Measurements from ENCODE around the gene CCDC174.

The CCDC174 gene

DNA sequence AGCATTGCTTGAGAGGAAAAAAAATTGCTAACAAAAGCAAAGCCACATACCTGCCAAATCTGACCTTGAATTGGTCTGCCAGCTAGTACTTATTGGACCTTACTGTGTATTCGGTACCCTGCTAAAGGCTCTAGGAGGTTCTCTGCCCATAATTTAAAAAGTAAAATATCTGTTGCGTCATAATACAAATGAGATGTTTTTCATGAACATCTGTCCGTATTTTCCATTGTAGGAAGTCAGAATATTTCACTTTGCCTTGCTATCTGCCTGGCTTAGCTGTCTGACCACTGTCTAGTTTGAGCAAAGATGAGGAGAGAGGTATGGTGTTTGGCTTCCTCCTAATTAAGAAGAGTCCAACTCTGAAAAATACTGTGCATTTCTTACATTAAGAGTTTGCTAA lies 12.6 kb downstream of the CCDC174 start:
- Histone ChIP-seq H3K36me3 (peaks cover 25% of the 10 kb centered on the region), H3K4me3 (ENCODE audit: low read depth, low read length) (no peak overlapping the region), H3K27me3 (no peaks in the 10 kb centered on the region), H3K9me3 (no peaks in the 10 kb centered on the region), H3K4me1 (no peaks in the 10 kb centered on the region)
- DNase-seq, result no peak
- TF ChIP-seq CTCF (IDR thresholded peaks at IDR 0.05; ENCODE audit: low read depth, low read length), result no peak

- H3K4me3 ChIP-seq (ENCODE audit: low read depth, low read length), result no peak overlapping the region
- no peak for TF ChIP-seq CTCF (IDR thresholded peaks at IDR 0.05; ENCODE audit: low read depth, low read length)
- H3K36me3 ChIP-seq, result peaks cover 14% of the 10 kb centered on the region
- no peaks in the 10 kb centered on the region for H3K9me3 ChIP-seq
- no peak for DNase-seq
- no peaks in the 10 kb centered on the region for H3K4me1 ChIP-seq
- H3K27me3 ChIP-seq, result no peaks in the 10 kb centered on the region
Observed at GRCh38 chr3:14672588-14672987, 21.0 kb downstream of the CCDC174 start.

DNA sequence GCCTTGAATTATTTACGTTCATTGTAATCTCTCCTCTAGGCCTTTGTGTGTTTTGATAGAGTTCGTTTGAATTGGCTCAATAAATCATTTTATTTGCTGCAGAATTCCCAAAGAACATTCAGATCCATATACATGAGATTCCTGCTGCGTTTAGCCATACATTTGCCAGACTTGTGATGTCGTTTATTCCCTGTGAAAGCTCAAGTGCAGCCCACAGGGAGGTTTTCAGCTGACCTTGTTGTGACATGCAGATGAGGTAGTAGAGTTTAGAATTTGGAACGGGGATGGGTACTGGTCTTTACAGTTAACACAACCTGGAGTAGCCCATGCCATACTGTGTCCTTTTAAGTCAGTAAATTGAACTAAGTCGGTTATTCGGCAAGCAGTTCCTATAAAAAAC lies 23.3 kb downstream of the CCDC174 start, which contains the start of gene C3orf20:
Gene C3orf20, plus strand, starts transcription at position 301 of the 400 bp plus-strand sequence. CDS start 7,573 bp downstream, outside the sequence.
- Histone ChIP-seq H3K4me3 (ENCODE audit: low read depth, low read length) (no peak within 1 kb of the TSS), H3K9me3 (no peaks in the 10 kb centered on the region), H3K27me3 (no peaks in the 10 kb centered on the region), H3K36me3 (no peaks in the 10 kb centered on the region), H3K4me1 (no peaks in the 10 kb centered on the region)
- no peak for DNase-seq
- TF ChIP-seq CTCF (IDR thresholded peaks at IDR 0.05; ENCODE audit: low read depth, low read length), result no peak

- no peak for TF ChIP-seq CTCF (IDR thresholded peaks at IDR 0.05; ENCODE audit: low read depth, low read length)
- Histone ChIP-seq H3K4me1 (no peaks in the 10 kb centered on the region), H3K27me3 (no peaks in the 10 kb centered on the region), H3K9me3 (no peaks in the 10 kb centered on the region), H3K36me3 (no peaks in the 10 kb centered on the region), H3K4me3 (ENCODE audit: low read depth, low read length) (no peak overlapping the region)
- no peak for DNase-seq
Observed at GRCh38 chr3:14676881-14677280, 25.3 kb downstream of the CCDC174 start.

DNA sequence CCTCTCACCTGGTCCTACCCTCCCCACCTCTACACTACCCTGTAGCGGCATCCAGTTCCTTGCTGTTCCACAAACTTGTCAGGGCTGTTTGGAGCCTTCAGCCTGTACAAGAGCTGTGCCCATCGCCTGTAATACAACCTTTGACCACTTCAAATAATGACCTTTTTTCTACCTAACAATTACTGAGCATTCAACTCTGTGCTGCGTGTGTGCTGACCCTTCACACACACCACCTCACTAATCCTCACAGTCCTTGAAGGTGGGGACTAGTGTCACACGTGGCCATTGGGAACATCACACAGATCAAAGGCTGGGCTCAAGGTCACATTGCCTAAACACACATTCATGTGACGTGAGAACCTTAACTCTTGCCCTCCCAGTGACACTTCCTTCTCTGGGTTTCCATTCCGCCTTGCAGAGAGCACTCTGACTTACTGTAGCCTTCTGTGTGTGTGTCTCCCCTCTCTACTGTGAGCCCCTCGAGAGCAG lies 26.5 kb downstream of the CCDC174 start:
- no peak for DNase-seq
- Histone ChIP-seq H3K27me3 (no peaks in the 10 kb centered on the region), H3K4me3 (ENCODE audit: low read depth, low read length) (no peak overlapping the region), H3K4me1 (no peaks in the 10 kb centered on the region), H3K36me3 (no peaks in the 10 kb centered on the region), H3K9me3 (no peaks in the 10 kb centered on the region)
- no peak for TF ChIP-seq CTCF (IDR thresholded peaks at IDR 0.05; ENCODE audit: low read depth, low read length)

- Histone ChIP-seq H3K27me3 (no peaks in the 10 kb centered on the region), H3K9me3 (no peaks in the 10 kb centered on the region), H3K36me3 (no peaks in the 10 kb centered on the region), H3K4me3 (ENCODE audit: low read depth, low read length) (no peak overlapping the region), H3K4me1 (no peaks in the 10 kb centered on the region)
- no peak for DNase-seq
- no peak for TF ChIP-seq CTCF (IDR thresholded peaks at IDR 0.05; ENCODE audit: low read depth, low read length)
Observed at GRCh38 chr3:14680115-14680514, 28.6 kb downstream of the CCDC174 start.

Data from BE2C (cell line).